ENCODE results near the gene TOPORS. TPM values are rescaled to one million over a fixed set of nuclear protein-coding genes. Genes with fewer than 3 reads are reported as not detected.
A peak's percentile ranks its signal among the peaks of the same experiment; 100 is the strongest.
"Not testable (repeated sequence)": the region's sequence is repeated elsewhere in the genome, so short reads cannot be mapped to it uniquely, and the experiment has no call there.

TOPORS gene
- total and polyA plus RNA-seq, 4 experiments from 2014 or later = 24.1 to 32.4 (median 24.5) TPM

GRCh38 chr9:32524558-32524891, 27.9 kb downstream of the TOPORS start:
- not testable (repeated sequence) for DNase-seq; H3K4me3 ChIP-seq (ENCODE audit: low read length in 2 of 2)

GRCh38 chr9:32523910-32524309, 28.5 kb downstream of the TOPORS start:
- Histone ChIP-seq H3K27ac (ENCODE audit: low read depth, low read length) (no peak overlapping the region), H3K36me3 (ENCODE audit: insufficient read depth, low read length) (no peaks in the 10 kb centered on the region), H3K4me1 (ENCODE audit: insufficient read depth, low read length) (peaks cover 46% of the 10 kb centered on the region), H3K4me3 (ENCODE audit: low read length in 2 of 2) (no peak overlapping the region), H3K27me3 (ENCODE audit: insufficient read depth, low read length) (no peaks in the 10 kb centered on the region), H3K9me3 (ENCODE audit: control insufficient read depth in 1 of 2, low read length in 2 of 2) (no peaks in the 10 kb centered on the region)
- peak overlapping the region; percentile 71 to 98 (median 93) for H3K27ac Mint-ChIP-seq
- H3K9me3 Mint-ChIP-seq = no peaks in the 10 kb centered on the region
- peaks cover 13 to 27% of the 10 kb centered on the region in 2 donors for H3K36me3 Mint-ChIP-seq
- ChIA-PET CTCF (ENCODE audit: partially characterized antibody) (interaction anchor here (4.6 to 6.4 kb wide), 3 partner anchors 54 to 145 kb away, joined by 28 to 133 read pairs (median 50); partner anchors contain the start of gene ACO1), POLR2A (ENCODE audit: partially characterized antibody) (interaction anchor here (3.7 to 4.1 kb wide), 2 partner anchors 27 to 49 kb away, joined by 29 to 62 read pairs; partner anchors contain the start of genes NDUFB6, SMIM27 and TOPORS)
- intact Hi-C loops (cut with micrococcal nuclease) = no loop called here
- DNase-seq = no peak
- H3K27me3 Mint-ChIP-seq = no peaks in the 10 kb centered on the region
- H3K4me1 Mint-ChIP-seq = peaks cover 43 to 76% (median 61%) of the 10 kb centered on the region in 4 donors
- H3K4me3 Mint-ChIP-seq = peak overlapping the region; percentile 45 to 99 (median 96)

More at GRCh38 chr9:32524558-32524891, 27.9 kb downstream of the TOPORS start:
- Mint-ChIP-seq H3K4me3 (peak overlapping the region; percentile 91 to 99 (median 97)), H3K4me1 (peaks cover 43 to 76% (median 61%) of the 10 kb centered on the region in 4 donors), H3K36me3 (peaks cover 13 to 27% of the 10 kb centered on the region in 2 donors), H3K27ac (peak overlapping the region; percentile 71 to 98 (median 94))
- H3K4me1 ChIP-seq (ENCODE audit: insufficient read depth, low read length) = peaks cover 46% of the 10 kb centered on the region
- intact Hi-C loops (cut with micrococcal nuclease); H3K36me3 ChIP-seq (ENCODE audit: insufficient read depth, low read length); H3K9me3 ChIP-seq (ENCODE audit: control insufficient read depth in 1 of 2, low read length in 2 of 2); H3K9me3 Mint-ChIP-seq; H3K27me3 ChIP-seq (ENCODE audit: insufficient read depth, low read length); H3K27me3 Mint-ChIP-seq: not testable (repeated sequence)
- POLR2A ChIA-PET (ENCODE audit: partially characterized antibody) = interaction anchor here (1.0 to 4.1 kb wide), 7 partner anchors 10 to 145 kb away, joined by 3 to 62 read pairs (median 23); partner anchors contain the start of genes ACO1, NDUFB6, SMIM27 and TOPORS
- CTCF ChIA-PET (ENCODE audit: partially characterized antibody) = interaction anchor here (1.5 to 6.4 kb wide), 7 partner anchors 17 to 146 kb away, joined by 4 to 133 read pairs (median 23); partner anchors contain the start of genes ACO1 and NDUFB6
- peak overlapping the region; percentile 94 for H3K27ac ChIP-seq (ENCODE audit: low read depth, low read length)

- H3K36me3 Mint-ChIP-seq = peaks cover 41 to 43% of the 10 kb centered on the region in 2 donors
- POLR2A ChIA-PET (ENCODE audit: partially characterized antibody) = no interaction called here
These were observed 34.1 kb downstream of the TOPORS start for GRCh38 chr9:32518276-32518675.

GRCh38 chr9:32516241-32516640, 36.1 kb downstream of the TOPORS start:
- H3K27me3 ChIP-seq (ENCODE audit: insufficient read depth, low read length) = no peaks in the 10 kb centered on the region
- H3K27ac Mint-ChIP-seq = peak overlapping the region in 5 of 7 donors; percentile 6 to 32 (median 20)
- intact Hi-C loops (cut with micrococcal nuclease) = no loop called here
- H3K36me3 Mint-ChIP-seq = peaks cover 38 to 40% of the 10 kb centered on the region in 2 donors
- ChIA-PET POLR2A (ENCODE audit: partially characterized antibody) (no interaction called here), CTCF (ENCODE audit: partially characterized antibody) (no interaction called here)
- H3K9me3 Mint-ChIP-seq = peaks cover 2 to 13% (median 5%) of the 10 kb centered on the region in 8 donors
- peak overlapping the region in 1 of 8 donors; percentile 41 for H3K4me3 Mint-ChIP-seq
- DNase-seq = no peak
- no peaks in the 10 kb centered on the region for H3K9me3 ChIP-seq (ENCODE audit: control insufficient read depth in 1 of 2, low read length in 2 of 2)
- H3K36me3 ChIP-seq (ENCODE audit: insufficient read depth, low read length) = no peaks in the 10 kb centered on the region
- H3K27me3 Mint-ChIP-seq = no peaks in the 10 kb centered on the region
- no peak overlapping the region for H3K4me3 ChIP-seq (ENCODE audit: low read length in 2 of 2)
- no peak overlapping the region for H3K27ac ChIP-seq (ENCODE audit: low read depth, low read length)
- H3K4me1 Mint-ChIP-seq = peaks cover 38 to 59% (median 49%) of the 10 kb centered on the region in 4 donors
- H3K4me1 ChIP-seq (ENCODE audit: insufficient read depth, low read length) = peaks cover 8% of the 10 kb centered on the region

More at GRCh38 chr9:32518276-32518675, 34.1 kb downstream of the TOPORS start:
- no peaks in the 10 kb centered on the region for H3K36me3 ChIP-seq (ENCODE audit: insufficient read depth, low read length)
- CTCF ChIA-PET (ENCODE audit: partially characterized antibody) = interaction anchor here (1.1 to 2.9 kb wide), 2 partner anchors 9 to 139 kb away, joined by 3 to 12 read pairs; no protein-coding TSS in a partner anchor
- Mint-ChIP-seq H3K4me3 (no peak overlapping the region), H3K9me3 (peaks cover 2 to 13% (median 5%) of the 10 kb centered on the region in 8 donors), H3K4me1 (peaks cover 39 to 59% (median 50%) of the 10 kb centered on the region in 4 donors), H3K27me3 (no peaks in the 10 kb centered on the region), H3K27ac (peak overlapping the region in 1 of 7 donors; percentile 70)
- intact Hi-C loops (cut with micrococcal nuclease) = no loop called here
- H3K9me3 ChIP-seq (ENCODE audit: control insufficient read depth in 1 of 2, low read length in 2 of 2) = no peaks in the 10 kb centered on the region
- no peak overlapping the region for H3K27ac ChIP-seq (ENCODE audit: low read depth, low read length)
- H3K4me1 ChIP-seq (ENCODE audit: insufficient read depth, low read length) = peaks cover 26% of the 10 kb centered on the region
- no peak for DNase-seq
- H3K4me3 ChIP-seq (ENCODE audit: low read length in 2 of 2) = no peak overlapping the region
- no peaks in the 10 kb centered on the region for H3K27me3 ChIP-seq (ENCODE audit: insufficient read depth, low read length)

- Mint-ChIP-seq H3K4me1 (peaks cover 41 to 55% (median 51%) of the 10 kb centered on the region in 4 donors), H3K4me3 (peak overlapping the region in 1 of 8 donors; percentile 23), H3K27ac (peak overlapping the region in 5 of 7 donors; percentile 23 to 69 (median 33)), H3K36me3 (peaks cover 6 to 7% of the 10 kb centered on the region in 2 donors), H3K9me3 (peaks cover 0 to 4% (median under 1%) of the 10 kb centered on the region in 8 donors), H3K27me3 (no peaks in the 10 kb centered on the region)
- Histone ChIP-seq H3K36me3 (ENCODE audit: insufficient read depth, low read length) (no peaks in the 10 kb centered on the region), H3K9me3 (ENCODE audit: control insufficient read depth in 1 of 2, low read length in 2 of 2) (no peaks in the 10 kb centered on the region), H3K27ac (ENCODE audit: low read depth, low read length) (no peak overlapping the region), H3K4me3 (ENCODE audit: low read length in 2 of 2) (no peak overlapping the region), H3K4me1 (ENCODE audit: insufficient read depth, low read length) (no peaks in the 10 kb centered on the region), H3K27me3 (ENCODE audit: insufficient read depth, low read length) (no peaks in the 10 kb centered on the region)
- POLR2A ChIA-PET (ENCODE audit: partially characterized antibody) = interaction anchor here (1.3 kb wide), 1 partner anchor 63 kb away, joined by 3 read pairs; no protein-coding TSS in a partner anchor
- no peak for DNase-seq
- intact Hi-C loops (cut with micrococcal nuclease) = no loop called here
- CTCF ChIA-PET (ENCODE audit: partially characterized antibody) = interaction anchor here (1.4 to 3.4 kb wide), 2 partner anchors 17 to 73 kb away, joined by 4 to 17 read pairs; partner anchors contain the start of gene RIGI
These were observed 43.7 kb downstream of the TOPORS start for GRCh38 chr9:32508728-32509127.

GRCh38 chr9:32503008-32503407, 49.4 kb downstream of the TOPORS start:
- no peak for DNase-seq
- no peaks in the 10 kb centered on the region for H3K9me3 ChIP-seq (ENCODE audit: control insufficient read depth in 1 of 2, low read length in 2 of 2)
- intact Hi-C loops (cut with micrococcal nuclease) = no loop called here
- H3K36me3 ChIP-seq (ENCODE audit: insufficient read depth, low read length) = peaks cover 11% of the 10 kb centered on the region
- ChIA-PET POLR2A (ENCODE audit: partially characterized antibody) (interaction anchor here (1.2 kb wide), 1 partner anchor 23 kb away, joined by 3 read pairs; the partner anchor contains the start of gene RIGI), CTCF (ENCODE audit: partially characterized antibody) (interaction anchor here (0.8 kb wide), 1 partner anchor 71 kb away, joined by 5 read pairs; no protein-coding TSS in a partner anchor)
- Mint-ChIP-seq H3K36me3 (peaks cover 25 to 36% of the 10 kb centered on the region in 2 donors), H3K27me3 (no peaks in the 10 kb centered on the region), H3K4me3 (no peak overlapping the region), H3K4me1 (peaks cover 7 to 16% (median 9%) of the 10 kb centered on the region in 4 donors), H3K9me3 (no peaks in the 10 kb centered on the region), H3K27ac (peak overlapping the region; percentile 3 to 82 (median 63))
- no peak overlapping the region for H3K4me3 ChIP-seq (ENCODE audit: low read length in 2 of 2)
- H3K27ac ChIP-seq (ENCODE audit: low read depth, low read length) = no peak overlapping the region
- no peaks in the 10 kb centered on the region for H3K27me3 ChIP-seq (ENCODE audit: insufficient read depth, low read length)
- H3K4me1 ChIP-seq (ENCODE audit: insufficient read depth, low read length) = no peaks in the 10 kb centered on the region

- peak overlapping the region in 6 of 7 donors; percentile 17 to 82 (median 54) for H3K27ac Mint-ChIP-seq
These were observed 49.9 kb downstream of the TOPORS start for GRCh38 chr9:32502464-32502863.

More at GRCh38 chr9:32502464-32502863, 49.9 kb downstream of the TOPORS start:
- POLR2A ChIA-PET (ENCODE audit: partially characterized antibody) = interaction anchor here (1.2 kb wide), 1 partner anchor 23 kb away, joined by 3 read pairs; the partner anchor contains the start of gene RIGI
- H3K4me3 Mint-ChIP-seq = no peak overlapping the region
- DNase-seq = no peak
- Histone ChIP-seq H3K9me3 (ENCODE audit: control insufficient read depth in 1 of 2, low read length in 2 of 2) (no peaks in the 10 kb centered on the region), H3K36me3 (ENCODE audit: insufficient read depth, low read length) (peaks cover 12% of the 10 kb centered on the region), H3K27ac (ENCODE audit: low read depth, low read length) (no peak overlapping the region), H3K4me3 (ENCODE audit: low read length in 2 of 2) (no peak overlapping the region), H3K4me1 (ENCODE audit: insufficient read depth, low read length) (no peaks in the 10 kb centered on the region), H3K27me3 (ENCODE audit: insufficient read depth, low read length) (no peaks in the 10 kb centered on the region)
- no peaks in the 10 kb centered on the region for H3K27me3 Mint-ChIP-seq
- peaks cover 3 to 16% (median 7%) of the 10 kb centered on the region in 4 donors for H3K4me1 Mint-ChIP-seq
- H3K36me3 Mint-ChIP-seq = peaks cover 27 to 38% of the 10 kb centered on the region in 2 donors
- CTCF ChIA-PET (ENCODE audit: partially characterized antibody) = no interaction called here
- no peaks in the 10 kb centered on the region for H3K9me3 Mint-ChIP-seq
- intact Hi-C loops (cut with micrococcal nuclease) = no loop called here
